Caco-2 (cell line): Measurements from ENCODE around the gene WDTC1. TPM values are rescaled to one million over a fixed set of nuclear protein-coding genes. Genes with fewer than 3 reads are reported as not detected.
"Not testable (repeated sequence)": the region's sequence is repeated elsewhere in the genome, so short reads cannot be mapped to it uniquely, and the experiment has no call there.

ENCODE experiments used
- BruUV-seq: library from RNA; stranded (reverse); fragments of 400-500 nt; replicated peaks from 2 replicates; lab custom pipeline; 2021; lab: Mats Ljungman, UMichigan
- CTCF ChIA-PET: fragments of 300-600 bp; sonication (Branson Sonifier 250); formaldehyde crosslinking; loops from one replicate; lab custom pipeline; 2022; ENCODE audit warnings: antibody characterized with exemption; lab: Charles Lee
- POLR2A ChIA-PET: fragments of 300-600 bp; sonication (Branson Sonifier 250); formaldehyde crosslinking; loops from one replicate; lab custom pipeline; 2022; ENCODE audit warnings: antibody characterized with exemption; lab: Charles Lee
- DNase-seq, 2 experiments: peaks; one replicate each; pipeline versions ENCODE4 v3.0.0 to v3.0.0-alpha.2; 2020 to 2022
- H3K27me3 ChIP-seq: replicated peaks from 2 replicates; pipeline ENCODE4 v1.6.0; 2011; ENCODE audit warnings: low read length; ENCODE audit not compliant: control insufficient read depth, insufficient read depth
- H3K36me3 ChIP-seq: 2 replicates; pipeline ENCODE4 v1.5.1; 2011; ENCODE audit warnings: low read length; ENCODE audit not compliant: control insufficient read depth, insufficient read depth
- H3K4me1 ChIP-seq: fragments of 250-450 bp; sonication (Bioruptor Pico); 2 replicates; pipeline ENCODE4 v1.5.1; 2020; ENCODE audit warnings: mild to moderate bottlenecking
- H3K4me3 ChIP-seq: 2 replicates; pipeline ENCODE4 v1.5.1; 2011; ENCODE audit warnings: low read depth, mild to moderate bottlenecking, control low read depth, low read length
- H3K9me3 ChIP-seq: fragments of 250-450 bp; sonication (Bioruptor Pico); 2 replicates; pipeline ENCODE4 v1.5.1; 2020; ENCODE audit warnings: mild to moderate bottlenecking, moderate library complexity
- H3K27ac Mint-ChIP-seq: one replicate; pipeline ENCODE4 v1.8.0; 2022; ENCODE audit warnings: mixed read lengths; ENCODE audit not compliant: unreplicated experiment
- H3K27me3 Mint-ChIP-seq: one replicate; pipeline ENCODE4 v1.8.0; 2022; ENCODE audit warnings: mixed read lengths; ENCODE audit not compliant: insufficient read depth, unreplicated experiment
- H3K36me3 Mint-ChIP-seq: one replicate; pipeline ENCODE4 v1.8.0; 2022; ENCODE audit warnings: mild to moderate bottlenecking, mixed read lengths; ENCODE audit not compliant: insufficient read depth, unreplicated experiment
- H3K4me1 Mint-ChIP-seq: one replicate; pipeline ENCODE4 v1.8.0; 2022; ENCODE audit warnings: low read depth, mixed read lengths; ENCODE audit not compliant: unreplicated experiment
- H3K4me3 Mint-ChIP-seq: one replicate; pipeline ENCODE4 v1.8.0; 2022; ENCODE audit warnings: mild to moderate bottlenecking, moderate library complexity, mixed read lengths; ENCODE audit not compliant: unreplicated experiment
- H3K9me3 Mint-ChIP-seq: one replicate; pipeline ENCODE4 v1.8.0; 2022; ENCODE audit warnings: mixed read lengths; ENCODE audit not compliant: unreplicated experiment
- CTCF ChIP-seq, 2 experiments: fragments of 200-600 bp in 1 of 2; IDR thresholded peaks; 1 replicate in 1 of 2; 2 replicates in 1 of 2; pipeline versions ENCODE4 v1.5.1 to v1.8.0; 2011 to 2022; ENCODE audit warnings: antibody characterized with exemption in 1 of 2, control low read depth in 1 of 2, inconsistent platforms in 1 of 2, low read depth in 1 of 2, low read length in 1 of 2, mild to moderate bottlenecking in 1 of 2, moderate library complexity in 1 of 2; ENCODE audit not compliant: insufficient read depth in 1 of 2, severe bottlenecking in 1 of 2, unreplicated experiment in 1 of 2
- intact Hi-C: fragments of 100-400 bp; cut with micrococcal nuclease; formaldehyde crosslinking; loops from one replicate; pipeline ENCODE4 v1.10.0; 2022; ENCODE audit not compliant: unreplicated experiment
- total RNA-seq: library from RNA; stranded (reverse); gene quantifications from 2 replicates; pipeline ENCODE4 v1.2.3, GENCODE V29; 2022

WDTC1 gene
- total RNA-seq, 1 experiment from 2014 or later = 17.2 TPM

GRCh38 chr1:27220096-27220495 is 14.3 kb upstream of the WDTC1 start:
- no peaks in the 10 kb centered on the region for H3K36me3 Mint-ChIP-seq
- no peaks in the 10 kb centered on the region for H3K27me3 Mint-ChIP-seq
- no peaks in the 10 kb centered on the region for H3K4me1 Mint-ChIP-seq
- POLR2A ChIA-PET = no interaction called here
- no TSS peak for BruUV-seq
- no peak overlapping the region for H3K27ac Mint-ChIP-seq
- no peak for DNase-seq
- no peaks in the 10 kb centered on the region for H3K27me3 ChIP-seq
- no peak for TF ChIP-seq CTCF (IDR thresholded peaks at IDR 0.05; ENCODE audit: insufficient read depth in 1 of 2, low read depth in 1 of 2, low read length in 1 of 2, severe bottlenecking in 1 of 2, unreplicated experiment in 1 of 2)
- CTCF ChIA-PET = no interaction called here
- no peak overlapping the region for H3K4me3 ChIP-seq
- no peaks in the 10 kb centered on the region for H3K9me3 ChIP-seq
- no peaks in the 10 kb centered on the region for H3K4me1 ChIP-seq
- intact Hi-C loops = no loop called here
- no peak overlapping the region for H3K4me3 Mint-ChIP-seq
- H3K9me3 Mint-ChIP-seq = no peaks in the 10 kb centered on the region
- no peaks in the 10 kb centered on the region for H3K36me3 ChIP-seq

GRCh38 chr1:27220702-27221497 is 13.5 kb upstream of the WDTC1 start:
- POLR2A ChIA-PET, H3K36me3 Mint-ChIP-seq, H3K4me3 Mint-ChIP-seq, BruUV-seq, H3K9me3 ChIP-seq, H3K27me3 ChIP-seq, H3K4me1 ChIP-seq, H3K9me3 Mint-ChIP-seq, H3K4me3 ChIP-seq, H3K36me3 ChIP-seq, H3K4me1 Mint-ChIP-seq, H3K27ac Mint-ChIP-seq, intact Hi-C loops, H3K27me3 Mint-ChIP-seq, CTCF ChIA-PET, DNase-seq: not testable (repeated sequence)

GRCh38 chr1:27225621-27226020 is 8.8 kb upstream of the WDTC1 start:
- H3K36me3 ChIP-seq = no peaks in the 10 kb centered on the region
- H3K4me3 ChIP-seq = no peak overlapping the region
- intact Hi-C loops = no loop called here
- no peaks in the 10 kb centered on the region for H3K36me3 Mint-ChIP-seq
- H3K4me3 Mint-ChIP-seq = no peak overlapping the region
- BruUV-seq = no TSS peak
- no peaks in the 10 kb centered on the region for H3K9me3 Mint-ChIP-seq
- no peaks in the 10 kb centered on the region for H3K4me1 ChIP-seq
- CTCF ChIA-PET = interaction anchor here (0.6 kb wide), 1 partner anchor 181 kb away, joined by 3 read pairs; no protein-coding TSS in a partner anchor
- no peak for TF ChIP-seq CTCF (IDR thresholded peaks at IDR 0.05; ENCODE audit: insufficient read depth in 1 of 2, low read depth in 1 of 2, low read length in 1 of 2, severe bottlenecking in 1 of 2, unreplicated experiment in 1 of 2)
- no peaks in the 10 kb centered on the region for H3K9me3 ChIP-seq
- H3K27ac Mint-ChIP-seq = no peak overlapping the region
- no peaks in the 10 kb centered on the region for H3K27me3 ChIP-seq
- POLR2A ChIA-PET = no interaction called here
- DNase-seq = no peak
- H3K27me3 Mint-ChIP-seq = no peaks in the 10 kb centered on the region
- no peaks in the 10 kb centered on the region for H3K4me1 Mint-ChIP-seq
